Mammary epithelial cell (primary cell): Measurements from ENCODE around the gene PIGL.

Experiments
- CTCF ChIP-seq, 2 donors: IDR thresholded peaks in 1 of 2; conservative IDR thresholded peaks in 1 of 2; 2 replicates each; pipeline ENCODE4 v1.5.1; 2011 to 2012; ENCODE audit warnings: inconsistent platforms in 2 of 2, low read length in 2 of 2, mild to moderate bottlenecking in 2 of 2, control low read depth in 1 of 2, low read depth in 1 of 2; ENCODE audit not compliant: insufficient read depth in 1 of 2; ENCODE audit errors: extremely low read depth in 1 of 2
- EZH2 ChIP-seq: IDR thresholded peaks from 2 replicates; pipeline ENCODE4 v1.6.1; 2012; ENCODE audit warnings: low read length, inconsistent platforms, borderline replicate concordance

- TF ChIP-seq CTCF (conservative IDR thresholded peaks at IDR 0.05 in 1 of 2, IDR thresholded peaks at IDR 0.05 in 1 of 2; ENCODE audit: extremely low read depth in 1 of 2, insufficient read depth in 1 of 2, low read depth in 1 of 2, low read length in 2 of 2) (no peak), EZH2 (no peak)
Measured at GRCh38 chr17:16283705-16284104, 66.7 kb downstream of the PIGL start.
